Bronchial epithelial cell (primary cell): ENCODE measurements around the gene NOS1AP. TPM values are rescaled to one million over a fixed set of nuclear protein-coding genes. Genes with fewer than 3 reads are reported as not detected.
A peak's percentile ranks its signal among the peaks of the same experiment; 100 is the strongest.

ENCODE experiments used
- DNase-seq: peaks from one replicate; pipeline ENCODE4 v3.0.0-alpha.2; 2010; ENCODE audit warnings: low read depth
- FAIRE-seq: peaks from 2 replicates; lab custom pipeline; 2011; peaks lifted over from hg19 to GRCh38; lab: Jason Lieb, UNC
- H3K27me3 ChIP-seq: 2 replicates; pipeline ENCODE4 v1.5.1; 2011; ENCODE audit warnings: low read length; ENCODE audit not compliant: control insufficient read depth, insufficient read depth
- H3K36me3 ChIP-seq: 2 replicates; pipeline ENCODE4 v1.5.1; 2011; ENCODE audit warnings: low read length; ENCODE audit not compliant: control insufficient read depth, insufficient read depth
- H3K4me3 ChIP-seq: 2 replicates; pipeline ENCODE4 v1.5.1; 2011; ENCODE audit warnings: mild to moderate bottlenecking, low read depth, low read length, control low read depth
- total RNA-seq: library from RNA; depleted of rRNA; stranded (reverse); fragments of >200 nt; gene quantifications from 2 replicates; pipeline ENCODE4 v1.2.1, GENCODE V29; 2014
- TF ChIP-seq, protein P1 (sequence below): IDR thresholded peaks from 2 replicates; pipeline ENCODE4 v1.5.1; 2011; ENCODE audit warnings: mild to moderate bottlenecking, moderate library complexity, low read length, control low read depth, inconsistent platforms; ENCODE audit not compliant: insufficient read depth, severe bottlenecking

Gene NOS1AP
- total RNA-seq, 1 donor from 2014 or later = 1.3 TPM

DNA sequence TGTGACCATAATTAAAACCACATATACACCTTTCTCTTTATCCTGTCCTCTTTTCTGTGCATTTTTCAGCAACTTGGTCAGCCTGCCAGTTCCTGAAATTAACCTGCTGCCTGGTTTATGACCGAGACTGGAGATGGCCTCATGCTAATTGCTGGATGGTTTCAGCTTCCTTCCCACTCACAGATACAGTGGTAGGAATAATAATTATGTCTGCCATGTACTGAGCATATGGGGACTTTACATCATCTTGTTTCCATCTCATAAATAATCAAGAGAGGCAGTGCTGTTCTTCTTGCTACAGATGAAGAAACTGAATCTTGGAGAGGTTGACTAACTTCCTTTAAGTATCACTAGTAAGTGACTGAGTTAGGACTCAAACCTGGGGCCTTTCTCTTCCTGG lies 148.2 kb downstream of the NOS1AP start:
- no peak for FAIRE-seq
- TF ChIP-seq, protein P1, sequence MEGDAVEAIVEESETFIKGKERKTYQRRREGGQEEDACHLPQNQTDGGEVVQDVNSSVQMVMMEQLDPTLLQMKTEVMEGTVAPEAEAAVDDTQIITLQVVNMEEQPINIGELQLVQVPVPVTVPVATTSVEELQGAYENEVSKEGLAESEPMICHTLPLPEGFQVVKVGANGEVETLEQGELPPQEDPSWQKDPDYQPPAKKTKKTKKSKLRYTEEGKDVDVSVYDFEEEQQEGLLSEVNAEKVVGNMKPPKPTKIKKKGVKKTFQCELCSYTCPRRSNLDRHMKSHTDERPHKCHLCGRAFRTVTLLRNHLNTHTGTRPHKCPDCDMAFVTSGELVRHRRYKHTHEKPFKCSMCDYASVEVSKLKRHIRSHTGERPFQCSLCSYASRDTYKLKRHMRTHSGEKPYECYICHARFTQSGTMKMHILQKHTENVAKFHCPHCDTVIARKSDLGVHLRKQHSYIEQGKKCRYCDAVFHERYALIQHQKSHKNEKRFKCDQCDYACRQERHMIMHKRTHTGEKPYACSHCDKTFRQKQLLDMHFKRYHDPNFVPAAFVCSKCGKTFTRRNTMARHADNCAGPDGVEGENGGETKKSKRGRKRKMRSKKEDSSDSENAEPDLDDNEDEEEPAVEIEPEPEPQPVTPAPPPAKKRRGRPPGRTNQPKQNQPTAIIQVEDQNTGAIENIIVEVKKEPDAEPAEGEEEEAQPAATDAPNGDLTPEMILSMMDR = no peak
- Histone ChIP-seq H3K27me3 (no peaks in the 10 kb centered on the region), H3K36me3 (no peaks in the 10 kb centered on the region), H3K4me3 (no peak overlapping the region)
- no peak for DNase-seq

DNA sequence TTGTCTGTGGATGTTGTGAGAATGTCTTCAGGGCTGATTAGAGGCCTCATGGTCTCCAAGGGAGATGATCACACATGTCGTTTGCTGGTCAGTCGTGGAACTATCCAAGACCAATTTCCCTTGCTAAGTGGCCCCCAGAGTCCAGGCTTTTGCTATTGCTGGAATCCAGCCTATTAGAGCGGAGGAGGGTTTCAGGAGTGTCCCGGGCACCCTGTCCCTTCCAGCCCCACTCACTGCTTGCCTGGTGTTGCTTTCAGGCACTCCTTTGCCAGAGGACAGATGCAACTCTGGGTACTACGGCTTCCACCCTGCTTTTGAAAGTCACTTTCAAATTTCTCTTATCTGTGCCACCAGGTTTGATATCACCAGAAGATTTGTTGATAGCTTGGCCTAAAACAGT lies 149.1 kb downstream of the NOS1AP start:
- TF ChIP-seq, protein P1 = no peak
- DNase-seq (no peak), FAIRE-seq (no peak)
- Histone ChIP-seq H3K36me3 (no peaks in the 10 kb centered on the region), H3K4me3 (no peak overlapping the region), H3K27me3 (no peaks in the 10 kb centered on the region)

DNA sequence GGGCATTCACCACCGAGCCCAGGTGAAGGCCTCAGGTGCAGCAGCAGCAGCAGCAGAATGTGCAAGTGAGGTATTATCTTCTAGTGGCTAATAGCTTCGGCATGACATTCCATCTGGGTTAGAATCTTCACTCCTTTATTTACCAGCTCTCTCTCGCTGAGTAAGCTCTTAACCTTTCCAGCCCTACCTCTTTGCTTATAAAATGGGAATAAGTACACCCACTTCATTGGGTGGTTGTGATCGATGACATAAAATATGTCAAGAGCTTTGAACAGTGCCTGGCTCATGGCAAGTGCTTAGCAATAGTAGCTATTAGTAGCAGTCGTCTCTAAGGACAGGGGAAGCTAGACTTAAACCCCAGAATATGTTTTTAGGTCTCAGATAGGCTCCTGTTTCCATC lies 149.5 kb downstream of the NOS1AP start:
- Histone ChIP-seq H3K4me3 (no peak overlapping the region), H3K27me3 (no peaks in the 10 kb centered on the region), H3K36me3 (no peaks in the 10 kb centered on the region)
- TF ChIP-seq, protein P1 = no peak
- FAIRE-seq = no peak
- peak; percentile 33 for DNase-seq

DNA sequence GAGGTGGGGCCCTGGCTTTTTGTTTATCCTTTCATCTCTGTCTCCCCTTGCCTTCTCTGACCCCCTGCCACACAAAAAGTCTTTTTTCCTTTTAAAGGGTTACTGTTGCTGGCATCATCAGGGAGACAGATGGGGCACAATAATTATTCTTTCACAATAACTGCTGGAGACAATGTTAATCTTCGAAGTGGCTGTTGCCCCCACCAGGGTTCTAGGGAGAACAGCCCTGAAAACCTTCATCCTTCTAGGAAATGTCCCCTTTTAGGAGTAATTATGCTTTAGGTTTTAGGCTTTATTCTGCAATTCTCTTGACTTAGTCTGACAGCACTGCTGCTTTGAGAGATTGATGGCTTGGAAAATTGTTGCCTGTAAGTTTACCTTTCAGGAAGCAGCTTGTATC lies 150.0 kb downstream of the NOS1AP start:
- FAIRE-seq (no peak), DNase-seq (no peak)
- H3K36me3 ChIP-seq = no peaks in the 10 kb centered on the region
- H3K27me3 ChIP-seq = no peaks in the 10 kb centered on the region
- TF ChIP-seq, protein P1 = no peak
- H3K4me3 ChIP-seq = no peak overlapping the region

DNA sequence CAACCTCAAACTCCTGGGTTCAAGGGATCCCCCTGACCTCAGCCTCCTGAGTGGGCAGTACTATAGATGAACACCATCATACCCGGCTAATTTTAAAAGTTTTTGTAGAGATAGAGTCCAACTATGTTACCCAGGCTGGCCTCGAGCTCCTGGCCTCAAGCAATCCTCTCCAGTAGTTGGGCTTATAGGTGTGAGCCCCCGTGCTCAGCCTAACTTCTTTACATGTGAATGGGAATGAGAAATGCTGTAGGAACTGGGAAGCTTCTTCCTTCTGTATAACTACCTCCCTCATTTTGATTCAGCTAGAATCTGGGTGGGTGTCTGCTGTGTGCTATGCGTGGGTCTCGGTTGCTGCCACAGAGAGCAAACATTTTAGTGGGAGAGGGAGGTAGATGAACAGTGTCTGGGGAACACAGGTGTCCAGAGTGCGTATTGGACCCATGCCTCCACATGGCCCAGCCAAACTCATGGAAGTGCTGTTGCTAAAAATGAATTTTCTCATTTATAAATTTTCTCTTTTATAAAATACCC lies 150.6 kb downstream of the NOS1AP start:
- peaks cover 2% of the 10 kb centered on the region for H3K27me3 ChIP-seq
- no peaks in the 10 kb centered on the region for H3K36me3 ChIP-seq
- no peak for FAIRE-seq
- TF ChIP-seq, protein P1 = no peak
- no peak overlapping the region for H3K4me3 ChIP-seq
- DNase-seq = no peak

DNA sequence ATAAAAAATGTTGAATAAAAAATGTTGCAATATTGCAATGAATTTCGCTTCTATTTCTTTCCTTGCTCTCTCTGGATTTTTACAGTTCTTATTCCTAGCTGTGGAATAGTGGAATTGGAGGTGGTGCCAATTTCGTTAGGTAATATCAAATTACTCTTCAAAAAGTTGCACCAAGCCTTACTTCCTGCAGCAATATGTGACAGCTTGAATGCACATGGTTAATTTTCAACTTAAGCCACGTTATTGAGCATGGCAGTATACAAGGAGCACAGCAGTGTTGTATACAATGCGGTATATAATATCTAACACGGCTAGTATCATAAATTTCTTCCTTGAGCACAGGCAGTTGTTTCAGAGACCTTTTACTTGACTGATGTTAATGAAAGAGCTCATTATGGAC lies 152.5 kb downstream of the NOS1AP start:
- Histone ChIP-seq H3K4me3 (no peak overlapping the region), H3K36me3 (no peaks in the 10 kb centered on the region), H3K27me3 (peaks cover 2% of the 10 kb centered on the region)
- no peak for DNase-seq
- no peak for FAIRE-seq
- TF ChIP-seq, protein P1 = no peak
